CD4-positive, CD25-positive, alpha-beta regulatory T cell (primary cell): ENCODE results near the gene COL4A2. TPM values are rescaled to one million over a fixed set of nuclear protein-coding genes. Genes with fewer than 3 reads are reported as not detected.

Experiments used
- ATAC-seq, 2 donors: fragments of 150-1000 bp; cut with Tn5 transposase; one replicate each; pipeline ENCODE4 v1.10.0; 2021; ENCODE audit warnings: low read depth in 2 of 2, moderate number of reproducible peaks in 2 of 2, moderate library complexity in 1 of 2
- DNase-seq, 3 donors: peaks; one replicate each; pipeline versions ENCODE4 v3.0.0 to v3.0.0-alpha.2; 2012 to 2022; ENCODE audit warnings: mixed read lengths in 1 of 3
- H3K27ac ChIP-seq: one replicate; pipeline ENCODE4 v1.7.0; 2013; ENCODE audit warnings: mild to moderate bottlenecking, low read length; ENCODE audit not compliant: insufficient read depth, poor library complexity, severe bottlenecking
- H3K27me3 ChIP-seq: one replicate; pipeline ENCODE4 v1.7.0; 2013; ENCODE audit warnings: low read length; ENCODE audit not compliant: control insufficient read depth, insufficient read depth
- H3K36me3 ChIP-seq: one replicate; pipeline ENCODE4 v1.7.0; 2013; ENCODE audit warnings: mild to moderate bottlenecking, low read length, moderate library complexity; ENCODE audit not compliant: control insufficient read depth, insufficient read depth
- H3K4me1 ChIP-seq: 2 replicates; pipeline ENCODE4 v1.7.0; 2013; ENCODE audit warnings: mild to moderate bottlenecking, low read length; ENCODE audit not compliant: insufficient read depth, control insufficient read depth, poor library complexity, severe bottlenecking
- H3K4me3 ChIP-seq: one replicate; pipeline ENCODE4 v1.7.0; 2013; ENCODE audit warnings: low read depth, mild to moderate bottlenecking, low read length, moderate library complexity
- H3K9me3 ChIP-seq, 2 experiments: 1 replicate in 1 of 2; 2 replicates in 1 of 2; pipeline ENCODE4 v1.7.0; 2013; ENCODE audit warnings: low read length in 2 of 2, mild to moderate bottlenecking in 1 of 2, moderate library complexity in 1 of 2; ENCODE audit not compliant: control insufficient read depth in 2 of 2
- H3K27ac Mint-ChIP-seq, 3 donors: one replicate each; pipeline ENCODE4 v1.8.0; 2020 to 2022; ENCODE audit warnings: mild to moderate bottlenecking in 3 of 3, mixed read lengths in 3 of 3, moderate library complexity in 2 of 3
- H3K27me3 Mint-ChIP-seq: one replicate; pipeline ENCODE4 v1.8.0; 2022; ENCODE audit warnings: mild to moderate bottlenecking, mixed read lengths
- H3K36me3 Mint-ChIP-seq: one replicate; pipeline ENCODE4 v1.8.0; 2020; ENCODE audit warnings: mixed read lengths
- H3K4me1 Mint-ChIP-seq, 4 donors: one replicate each; pipeline ENCODE4 v1.8.0; 2020 to 2022; ENCODE audit warnings: mixed read lengths in 4 of 4, mild to moderate bottlenecking in 1 of 4
- H3K4me3 Mint-ChIP-seq, 4 donors: one replicate each; pipeline ENCODE4 v1.8.0; 2020 to 2022; ENCODE audit warnings: mild to moderate bottlenecking in 4 of 4, mixed read lengths in 4 of 4, moderate library complexity in 3 of 4
- H3K9me3 Mint-ChIP-seq, 7 donors: one replicate each; pipeline ENCODE4 v1.8.0; 2020 to 2022; ENCODE audit warnings: mixed read lengths in 7 of 7, mild to moderate bottlenecking in 3 of 7, moderate library complexity in 2 of 7
- polyA plus RNA-seq, 4 donors: library from polyadenylated mRNA; unstranded; fragments of 300-500 nt; fragmentation: Illumina TruSeq; gene quantifications; one replicate each; pipeline ENCODE4 v1.2.3, GENCODE V29; 2021
- total RNA-seq: library from RNA; stranded (reverse); gene quantifications from one replicate; pipeline ENCODE4 v1.2.3, GENCODE V29; 2022

Gene COL4A2
- total and polyA plus RNA-seq, 5 donors from 2014 or later, result not detected

- ATAC-seq, result peak in 1 of 2 donors; percentile 14
Observed at GRCh38 chr13:110445183-110445582, 138.1 kb downstream of the COL4A2 start.

GRCh38 chr13:110445722-110446574, 138.9 kb downstream of the COL4A2 start:
- no peak for DNase-seq
- H3K36me3 Mint-ChIP-seq, result no peaks in the 10 kb centered on the region
- peaks cover 0 to 2% (median 0%) of the 10 kb centered on the region in 7 donors for H3K9me3 Mint-ChIP-seq
- peaks cover 7% of the 10 kb centered on the region for H3K27me3 Mint-ChIP-seq
- H3K4me3 Mint-ChIP-seq, result no peak overlapping the region
- Histone ChIP-seq H3K4me3 (no peak overlapping the region), H3K9me3 (no peaks in the 10 kb centered on the region), H3K36me3 (no peaks in the 10 kb centered on the region), H3K27ac (no peak overlapping the region), H3K4me1 (no peaks in the 10 kb centered on the region), H3K27me3 (no peaks in the 10 kb centered on the region)
- H3K27ac Mint-ChIP-seq, result no peak overlapping the region
- H3K4me1 Mint-ChIP-seq, result peaks cover 0 to 3% (median 0%) of the 10 kb centered on the region in 4 donors
- ATAC-seq, result no peak

More at GRCh38 chr13:110445183-110445582, 138.1 kb downstream of the COL4A2 start:
- no peak overlapping the region for H3K4me3 Mint-ChIP-seq
- peaks cover 7% of the 10 kb centered on the region for H3K27me3 Mint-ChIP-seq
- H3K9me3 ChIP-seq, result no peaks in the 10 kb centered on the region
- no peaks in the 10 kb centered on the region for H3K36me3 Mint-ChIP-seq
- peaks cover 0 to 2% (median 0%) of the 10 kb centered on the region in 7 donors for H3K9me3 Mint-ChIP-seq
- no peaks in the 10 kb centered on the region for H3K4me1 ChIP-seq
- H3K27me3 ChIP-seq, result no peaks in the 10 kb centered on the region
- H3K27ac Mint-ChIP-seq, result no peak overlapping the region
- no peak overlapping the region for H3K27ac ChIP-seq
- no peaks in the 10 kb centered on the region for H3K36me3 ChIP-seq
- no peak overlapping the region for H3K4me3 ChIP-seq
- no peak for DNase-seq
- peaks cover 0 to 3% (median 0%) of the 10 kb centered on the region in 4 donors for H3K4me1 Mint-ChIP-seq

- H3K36me3 ChIP-seq, result no peaks in the 10 kb centered on the region
- no peaks in the 10 kb centered on the region for H3K4me1 ChIP-seq
- H3K9me3 Mint-ChIP-seq, result peaks cover 0 to 2% (median 0%) of the 10 kb centered on the region in 7 donors
- H3K27me3 Mint-ChIP-seq, result peaks cover 7% of the 10 kb centered on the region
- H3K27ac ChIP-seq, result no peak overlapping the region
- H3K27me3 ChIP-seq, result no peaks in the 10 kb centered on the region
- no peak overlapping the region for H3K27ac Mint-ChIP-seq
- DNase-seq, result no peak
- H3K4me3 ChIP-seq, result no peak overlapping the region
- no peaks in the 10 kb centered on the region for H3K36me3 Mint-ChIP-seq
- H3K9me3 ChIP-seq, result no peaks in the 10 kb centered on the region
- H3K4me1 Mint-ChIP-seq, result peaks cover 0 to 3% (median 0%) of the 10 kb centered on the region in 4 donors
- no peak for ATAC-seq
- no peak overlapping the region for H3K4me3 Mint-ChIP-seq
Observed at GRCh38 chr13:110446575-110446890, 139.4 kb downstream of the COL4A2 start.

- H3K36me3 Mint-ChIP-seq, result no peaks in the 10 kb centered on the region
- no peaks in the 10 kb centered on the region for H3K36me3 ChIP-seq
- DNase-seq (no peak), ATAC-seq (no peak)
- no peak overlapping the region for H3K27ac Mint-ChIP-seq
- H3K4me3 ChIP-seq, result no peak overlapping the region
- peaks cover 0 to 3% (median 0%) of the 10 kb centered on the region in 4 donors for H3K4me1 Mint-ChIP-seq
- no peak overlapping the region for H3K4me3 Mint-ChIP-seq
- no peak overlapping the region for H3K27ac ChIP-seq
- no peaks in the 10 kb centered on the region for H3K4me1 ChIP-seq
- H3K9me3 ChIP-seq, result no peaks in the 10 kb centered on the region
- H3K27me3 Mint-ChIP-seq, result peaks cover 7% of the 10 kb centered on the region
- H3K27me3 ChIP-seq, result no peaks in the 10 kb centered on the region
- peaks cover 0 to 2% (median 0%) of the 10 kb centered on the region in 7 donors for H3K9me3 Mint-ChIP-seq
Observed at GRCh38 chr13:110447058-110447511, 140.0 kb downstream of the COL4A2 start.

GRCh38 chr13:110447801-110448200, 140.7 kb downstream of the COL4A2 start:
- DNase-seq, result no peak

GRCh38 chr13:110448230-110448629, 141.1 kb downstream of the COL4A2 start:
- Histone ChIP-seq H3K9me3 (no peaks in the 10 kb centered on the region), H3K4me3 (no peak overlapping the region), H3K4me1 (no peaks in the 10 kb centered on the region), H3K27me3 (no peaks in the 10 kb centered on the region), H3K36me3 (no peaks in the 10 kb centered on the region), H3K27ac (no peak overlapping the region)
- Mint-ChIP-seq H3K27ac (no peak overlapping the region), H3K36me3 (no peaks in the 10 kb centered on the region), H3K27me3 (peaks cover 7% of the 10 kb centered on the region), H3K4me1 (peaks cover 0 to 3% (median 0%) of the 10 kb centered on the region in 4 donors), H3K9me3 (peaks cover 0 to 2% (median 0%) of the 10 kb centered on the region in 7 donors), H3K4me3 (no peak overlapping the region)
- no peak for ATAC-seq
- no peak for DNase-seq

More at GRCh38 chr13:110447801-110448200, 140.7 kb downstream of the COL4A2 start:
- no peak overlapping the region for H3K27ac ChIP-seq
- ATAC-seq, result no peak
- no peak overlapping the region for H3K27ac Mint-ChIP-seq
- no peaks in the 10 kb centered on the region for H3K9me3 ChIP-seq
- H3K27me3 Mint-ChIP-seq, result peaks cover 7% of the 10 kb centered on the region
- H3K9me3 Mint-ChIP-seq, result peaks cover 0 to 2% (median 0%) of the 10 kb centered on the region in 7 donors
- no peak overlapping the region for H3K4me3 ChIP-seq
- no peaks in the 10 kb centered on the region for H3K27me3 ChIP-seq
- H3K4me1 ChIP-seq, result no peaks in the 10 kb centered on the region
- no peaks in the 10 kb centered on the region for H3K36me3 Mint-ChIP-seq
- no peak overlapping the region for H3K4me3 Mint-ChIP-seq
- H3K4me1 Mint-ChIP-seq, result peaks cover 0 to 3% (median 0%) of the 10 kb centered on the region in 4 donors
- H3K36me3 ChIP-seq, result no peaks in the 10 kb centered on the region

- H3K27me3 ChIP-seq, result no peaks in the 10 kb centered on the region
- Mint-ChIP-seq H3K4me1 (peaks cover 0 to 3% (median 0%) of the 10 kb centered on the region in 4 donors), H3K27me3 (peaks cover 7% of the 10 kb centered on the region), H3K9me3 (peaks cover 0 to 2% (median 0%) of the 10 kb centered on the region in 7 donors), H3K27ac (no peak overlapping the region), H3K36me3 (no peaks in the 10 kb centered on the region), H3K4me3 (no peak overlapping the region)
- H3K4me3 ChIP-seq, result no peak overlapping the region
- no peaks in the 10 kb centered on the region for H3K36me3 ChIP-seq
- H3K4me1 ChIP-seq, result no peaks in the 10 kb centered on the region
- DNase-seq, result no peak
- H3K27ac ChIP-seq, result no peak overlapping the region
- H3K9me3 ChIP-seq, result no peaks in the 10 kb centered on the region
- ATAC-seq, result no peak
Observed at GRCh38 chr13:110448677-110449076, 141.6 kb downstream of the COL4A2 start.
